GM19035 (cell line): ENCODE data around the gene SH3RF1.

ENCODE experiments used
- ATAC-seq: cut with Tn5 transposase; IDR thresholded peaks from one replicate; pipeline ENCODE4 v1.9.1; 2021; ENCODE audit not compliant: unreplicated experiment

SH3RF1 gene

GRCh38 chr4:169167957-169168858 lies 102.5 kb downstream of the SH3RF1 start:
- peak; percentile 98 for ATAC-seq

- ATAC-seq: no peak
Observed at GRCh38 chr4:169164669-169165415, 105.9 kb downstream of the SH3RF1 start.

- ATAC-seq: no peak
Observed at GRCh38 chr4:169163947-169164668, 106.6 kb downstream of the SH3RF1 start.

GRCh38 chr4:169163495-169163894 lies 107.3 kb downstream of the SH3RF1 start:
- ATAC-seq: no peak

- ATAC-seq: no peak
Observed at GRCh38 chr4:169160825-169161224, 109.9 kb downstream of the SH3RF1 start.

GRCh38 chr4:169159624-169160171 lies 111.1 kb downstream of the SH3RF1 start:
- no peak for ATAC-seq

- no peak for ATAC-seq
Observed at GRCh38 chr4:169158861-169159260, 111.9 kb downstream of the SH3RF1 start.

GRCh38 chr4:169158046-169158445 lies 112.7 kb downstream of the SH3RF1 start:
- no peak for ATAC-seq

GRCh38 chr4:169156392-169156791 lies 114.4 kb downstream of the SH3RF1 start:
- ATAC-seq: no peak

GRCh38 chr4:169154121-169154520 lies 116.6 kb downstream of the SH3RF1 start:
- no peak for ATAC-seq

- no peak for ATAC-seq
Observed at GRCh38 chr4:169153481-169154087, 117.2 kb downstream of the SH3RF1 start.

- no peak for ATAC-seq
Observed at GRCh38 chr4:169152899-169153298, 117.9 kb downstream of the SH3RF1 start.

- ATAC-seq: no peak
Observed at GRCh38 chr4:169152098-169152497, 118.7 kb downstream of the SH3RF1 start.

GRCh38 chr4:169151671-169152070 lies 119.1 kb downstream of the SH3RF1 start:
- no peak for ATAC-seq

- no peak for ATAC-seq
Observed at GRCh38 chr4:169150806-169151205, 120.0 kb downstream of the SH3RF1 start.

GRCh38 chr4:169148885-169149284 lies 121.9 kb downstream of the SH3RF1 start:
- no peak for ATAC-seq

- ATAC-seq: no peak
Observed at GRCh38 chr4:169147191-169147590, 123.6 kb downstream of the SH3RF1 start.

- ATAC-seq: no peak
Observed at GRCh38 chr4:169144061-169144600, 126.6 kb downstream of the SH3RF1 start.

GRCh38 chr4:169143335-169143734 lies 127.4 kb downstream of the SH3RF1 start:
- no peak for ATAC-seq

GRCh38 chr4:169142906-169143305 lies 127.8 kb downstream of the SH3RF1 start:
- no peak for ATAC-seq
